OCI-LY3 (cell line): ENCODE results near the gene SPAG4.

Experiments
- H2AFZ ChIP-seq: fragments of 200-600, 300-600 bp; shearing (Covaris generic); 2 replicates; pipeline ENCODE4 v1.6.0; 2014; ENCODE audit warnings: antibody characterized with exemption, low read depth, low read length
- H3K27ac ChIP-seq: fragments of 200-600, 300-600 bp; sonication (generic); 2 replicates; pipeline ENCODE4 v1.5.1; 2014; ENCODE audit warnings: mild to moderate bottlenecking, low read length, moderate library complexity, mixed read lengths
- H3K27me3 ChIP-seq: fragments of 200-600, 300-600 bp; sonication (generic); 2 replicates; pipeline ENCODE4 v1.6.1; 2014; ENCODE audit warnings: low read depth, low read length, mixed read lengths
- H3K36me3 ChIP-seq: fragments of 200-600, 300-600 bp; sonication (generic); replicated peaks from 2 replicates; pipeline ENCODE3; 2014; ENCODE audit warnings: low read depth, low read length, mixed read lengths
- H3K4me1 ChIP-seq: fragments of 300-600, 200-600 bp; sonication (generic); 2 replicates; pipeline ENCODE4 v1.6.1; 2014; ENCODE audit warnings: low read length, mixed read lengths
- H3K4me2 ChIP-seq: fragments of 200-600, 300-600 bp; sonication (generic); 2 replicates; pipeline ENCODE4 v1.6.1; 2014; ENCODE audit warnings: low read length, mixed read lengths
- H3K4me3 ChIP-seq: fragments of 300-600, 200-600 bp; sonication (generic); 2 replicates; pipeline ENCODE4 v1.5.1; 2014; ENCODE audit warnings: antibody characterized with exemption, mild to moderate bottlenecking, low read length, moderate library complexity
- H3K79me2 ChIP-seq: fragments of 300-600, 200-600 bp; shearing (Covaris generic); 2 replicates; pipeline ENCODE4 v1.6.1; 2014; ENCODE audit warnings: mild to moderate bottlenecking, low read length, mixed read lengths
- H3K9ac ChIP-seq: fragments of 300-600, 200-600 bp; shearing (Covaris generic); 2 replicates; pipeline ENCODE4 v1.6.0; 2014; ENCODE audit warnings: mild to moderate bottlenecking, low read length, moderate library complexity
- H3K9me3 ChIP-seq: fragments of 200-600, 300-600 bp; shearing (Covaris generic); 2 replicates; pipeline ENCODE4 v1.6.1; 2014; ENCODE audit warnings: low read length, mixed read lengths; ENCODE audit not compliant: insufficient read depth
- H4K20me1 ChIP-seq: fragments of 200-600, 300-600 bp; sonication (generic); 2 replicates; pipeline ENCODE4 v1.6.1; 2016; ENCODE audit warnings: low read length, mixed read lengths; ENCODE audit not compliant: insufficient read depth
- CTCF ChIP-seq: fragments of 200-600, 300-600 bp; sonication (generic); IDR thresholded peaks from 2 replicates; pipeline ENCODE4 v1.5.1; 2014; ENCODE audit warnings: antibody characterized with exemption, low read length, low read depth
- EZH2phosphoT487 ChIP-seq: fragments of 200-600 bp; shearing (Covaris generic); IDR thresholded peaks from 2 replicates; pipeline ENCODE4 v1.6.1; 2018; ENCODE audit warnings: antibody characterized with exemption, mixed run types, low read depth

Gene SPAG4

GRCh38 chr20:35661908-35662307 lies 46.3 kb downstream of the SPAG4 start:
- Histone ChIP-seq H3K4me2 (peak overlapping the region; percentile 92), H4K20me1 (peaks cover 69% of the 10 kb centered on the region), H3K79me2 (peaks cover 83% of the 10 kb centered on the region), H3K36me3 (peaks cover 8% of the 10 kb centered on the region), H3K4me1 (peaks cover 28% of the 10 kb centered on the region), H3K27ac (no peak overlapping the region), H3K4me3 (peak overlapping the region; percentile 86), H3K9me3 (no peaks in the 10 kb centered on the region), H2AFZ (no peak overlapping the region), H3K27me3 (no peaks in the 10 kb centered on the region), H3K9ac (no peak overlapping the region)
- TF ChIP-seq CTCF (no peak), EZH2phosphoT487 (no peak)

GRCh38 chr20:35662551-35662950 lies 46.9 kb downstream of the SPAG4 start:
- Histone ChIP-seq H3K4me1 (peaks cover 28% of the 10 kb centered on the region), H3K4me2 (peak overlapping the region; percentile 92), H3K36me3 (peaks cover 4% of the 10 kb centered on the region), H3K27me3 (no peaks in the 10 kb centered on the region), H3K4me3 (peak overlapping the region; percentile 86), H3K79me2 (peaks cover 77% of the 10 kb centered on the region), H4K20me1 (peaks cover 62% of the 10 kb centered on the region), H2AFZ (no peak overlapping the region), H3K9me3 (no peaks in the 10 kb centered on the region), H3K9ac (peak overlapping the region; percentile 98; the same call in 1 of the 2 replicates), H3K27ac (no peak overlapping the region)
- TF ChIP-seq EZH2phosphoT487 = no peak
- no peak for TF ChIP-seq CTCF

GRCh38 chr20:35663516-35664465 lies 48.2 kb downstream of the SPAG4 start:
- H3K36me3 ChIP-seq = peaks cover 16% of the 10 kb centered on the region
- H3K4me3 ChIP-seq = peak overlapping the region; percentile 86
- H2AFZ ChIP-seq = no peak overlapping the region; the same call in 1 of the 2 replicates
- peaks cover 28% of the 10 kb centered on the region for H3K4me1 ChIP-seq
- peak overlapping the region; percentile 92 for H3K4me2 ChIP-seq
- TF ChIP-seq CTCF (no peak), EZH2phosphoT487 (no peak)
- H3K9me3 ChIP-seq = no peaks in the 10 kb centered on the region
- peak overlapping the region; percentile 74 for H3K27ac ChIP-seq
- peaks cover 52% of the 10 kb centered on the region for H4K20me1 ChIP-seq
- H3K79me2 ChIP-seq = peaks cover 64% of the 10 kb centered on the region
- H3K9ac ChIP-seq = peak overlapping the region; percentile 98
- no peaks in the 10 kb centered on the region for H3K27me3 ChIP-seq

- Histone ChIP-seq H3K9me3 (no peaks in the 10 kb centered on the region), H3K27me3 (no peaks in the 10 kb centered on the region), H3K4me3 (peak within 1 kb of the TSS; percentile 86), H2AFZ (peak within 1 kb of the TSS; percentile 88), H3K4me2 (peak within 1 kb of the TSS; percentile 92), H3K36me3 (peaks cover 23% of the 10 kb centered on the region), H3K79me2 (peaks cover 56% of the 10 kb centered on the region), H3K9ac (peak within 1 kb of the TSS; percentile 98), H4K20me1 (peaks cover 45% of the 10 kb centered on the region), H3K4me1 (peaks cover 28% of the 10 kb centered on the region), H3K27ac (peak within 1 kb of the TSS; percentile 74)
- no peak for TF ChIP-seq CTCF
- no peak for TF ChIP-seq EZH2phosphoT487
These were observed 49.0 kb downstream of the SPAG4 start, which contains the start of the genes CPNE1 and RBM12 for GRCh38 chr20:35664466-35665206. TSS of gene CPNE1 (minus strand) at chr20:35664900. CDS start at chr20:35632923, 31,977 bp downstream. TSS of gene RBM12 (minus strand) at chr20:35664900. CDS start at chr20:35655322, 9,578 bp downstream.
